ENCODE measurements around the gene KXD1.
A peak's percentile ranks its signal among the peaks of the same experiment; 100 is the strongest.
"Not testable (repeated sequence)": the region's sequence is repeated elsewhere in the genome, so short reads cannot be mapped to it uniquely, and the experiment has no call there.

The KXD1 gene

GRCh38 chr19:18557411-18558201, at the start of gene KXD1:
KXD1 (plus strand) TSS chr19:18557870; CDS start chr19:18562057, 4,187 bp downstream.
- DNase-seq: peak; percentile 99

GRCh38 chr19:18508585-18508984, 49.1 kb upstream of the KXD1 start:
- no peak for DNase-seq

- no peak for DNase-seq
Measured at GRCh38 chr19:18510216-18510615, 47.5 kb upstream of the KXD1 start.

- DNase-seq: no peak
Measured at GRCh38 chr19:18513868-18514267, 43.8 kb upstream of the KXD1 start.

GRCh38 chr19:18514800-18515682, 42.6 kb upstream of the KXD1 start:
- peak; percentile 35 for DNase-seq

GRCh38 chr19:18515959-18516358, 41.7 kb upstream of the KXD1 start:
- DNase-seq: no peak

- no peak for DNase-seq
Measured at GRCh38 chr19:18517606-18518005, 40.1 kb upstream of the KXD1 start.

GRCh38 chr19:18518639-18519038, 39.0 kb upstream of the KXD1 start:
- no peak for DNase-seq

GRCh38 chr19:18519962-18520847, 37.5 kb upstream of the KXD1 start:
- peak; percentile 72 for DNase-seq

- peak; percentile 38 for DNase-seq
Measured at GRCh38 chr19:18520848-18521691, 36.6 kb upstream of the KXD1 start.

GRCh38 chr19:18521692-18522123, 36.0 kb upstream of the KXD1 start, which contains the start of gene ELL:
ELL (minus strand) TSS chr19:18522070; CDS start chr19:18522055, 15 bp downstream.
- no peak for DNase-seq

- DNase-seq: peak; percentile 100
Measured at GRCh38 chr19:18522124-18522861, 35.4 kb upstream of the KXD1 start.

GRCh38 chr19:18522862-18523440, 34.7 kb upstream of the KXD1 start:
- not testable (repeated sequence) for DNase-seq

- DNase-seq: no peak
Measured at GRCh38 chr19:18523841-18524240, 33.8 kb upstream of the KXD1 start.

GRCh38 chr19:18526316-18526715, 31.4 kb upstream of the KXD1 start:
- no peak for DNase-seq

GRCh38 chr19:18529782-18530181, 27.9 kb upstream of the KXD1 start:
- no peak for DNase-seq

GRCh38 chr19:18531485-18531884, 26.2 kb upstream of the KXD1 start:
- DNase-seq: no peak

GRCh38 chr19:18532168-18532890, 25.3 kb upstream of the KXD1 start:
- no peak for DNase-seq

- no peak for DNase-seq
Measured at GRCh38 chr19:18533058-18533457, 24.6 kb upstream of the KXD1 start.

GRCh38 chr19:18536475-18536874, 21.2 kb upstream of the KXD1 start:
- no peak for DNase-seq
